Stimulated activated CD8-positive, alpha-beta memory T cell treated with anti-CD3 and anti-CD28 coated beads, Interleukin-7, amount 100 ng/mL, for 48 hours (primary cell): Measurements from ENCODE around the gene CYP1A2.

Experiments
- DNase-seq, 2 donors: peaks; one replicate each; pipeline ENCODE4 v3.0.0-alpha.2; 2020; ENCODE audit warnings: low read depth in 1 of 2; ENCODE audit errors: extremely low read depth in 1 of 2

The CYP1A2 gene

DNA sequence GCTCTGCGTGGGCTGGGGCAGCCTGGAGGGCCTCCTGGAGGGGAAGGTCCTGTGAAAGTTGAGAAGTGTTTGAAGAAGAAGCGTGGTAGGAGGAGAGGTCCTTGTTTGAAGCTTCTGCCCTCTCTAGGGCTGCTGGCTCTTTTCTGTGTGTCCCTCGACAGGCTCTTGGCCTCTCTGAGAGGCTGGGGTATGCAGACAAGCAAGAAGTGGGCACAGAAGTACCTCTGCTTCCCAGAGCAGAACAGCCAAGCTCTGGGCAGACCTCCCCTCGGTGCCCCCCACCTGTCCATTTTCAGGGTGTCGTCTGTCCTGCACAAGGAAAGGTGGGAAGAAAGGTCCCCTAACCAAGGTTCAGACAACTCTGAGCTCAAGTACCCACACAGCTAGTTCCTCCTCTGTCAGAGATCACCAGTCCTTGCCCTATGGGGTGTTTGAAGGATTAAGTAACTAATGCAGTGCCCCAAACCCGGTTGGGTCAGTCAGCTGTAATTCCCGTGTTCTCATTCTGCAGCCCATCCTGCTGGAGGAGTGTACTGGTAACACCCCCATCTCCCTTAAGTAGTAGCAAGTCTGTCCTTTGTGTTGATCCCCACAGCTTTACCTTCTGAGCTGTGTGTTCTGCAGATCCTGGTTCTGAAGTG is 39.5 kb downstream of the CYP1A2 start:
- no peak for DNase-seq

DNA sequence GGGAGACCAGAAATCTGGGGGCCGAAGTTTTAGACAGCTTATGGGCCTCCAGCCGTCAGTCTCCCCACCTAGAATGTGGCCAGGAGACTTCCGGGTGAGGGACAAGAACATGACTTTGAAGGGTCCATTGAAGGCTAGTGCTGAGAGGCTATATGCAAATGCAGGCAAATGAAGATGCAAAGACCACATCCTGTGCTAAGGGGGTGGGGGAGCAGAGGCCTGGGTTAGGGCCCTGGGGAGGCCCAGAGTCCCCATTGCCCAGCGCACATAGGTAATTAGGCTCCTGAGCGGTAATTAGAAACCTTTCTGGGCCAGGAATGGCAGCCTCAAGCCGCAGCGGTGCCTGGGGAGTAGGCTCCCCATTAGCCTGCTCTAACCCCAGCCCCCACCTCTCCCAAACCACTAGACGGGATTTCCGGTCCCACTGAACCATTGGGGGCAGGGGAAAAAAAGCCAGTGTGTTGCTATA is 40.1 kb downstream of the CYP1A2 start:
- DNase-seq: no peak

DNA sequence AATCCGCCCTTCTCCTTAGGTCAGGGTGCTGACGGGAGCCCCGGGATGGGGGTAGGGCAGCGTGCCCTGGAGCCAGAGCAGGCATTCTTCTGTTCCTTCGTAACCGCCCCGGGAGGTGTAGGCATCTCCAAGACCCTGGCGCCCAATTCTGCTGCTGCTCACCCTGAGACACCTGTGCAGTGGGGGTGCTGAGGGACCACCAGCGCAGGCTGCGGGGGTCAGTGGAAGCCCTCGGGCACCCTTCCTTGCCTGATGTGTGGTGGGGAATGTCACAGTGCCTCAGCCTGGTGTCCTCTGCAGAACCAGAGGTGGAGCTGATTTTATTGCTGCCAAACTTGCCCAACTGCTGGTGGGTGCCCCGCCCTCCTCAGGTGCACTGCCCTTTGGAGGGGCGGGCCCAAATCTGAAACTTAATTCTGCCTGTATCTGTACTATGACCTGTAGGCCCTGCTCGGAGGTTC is 40.6 kb downstream of the CYP1A2 start:
- DNase-seq: no peak

DNA sequence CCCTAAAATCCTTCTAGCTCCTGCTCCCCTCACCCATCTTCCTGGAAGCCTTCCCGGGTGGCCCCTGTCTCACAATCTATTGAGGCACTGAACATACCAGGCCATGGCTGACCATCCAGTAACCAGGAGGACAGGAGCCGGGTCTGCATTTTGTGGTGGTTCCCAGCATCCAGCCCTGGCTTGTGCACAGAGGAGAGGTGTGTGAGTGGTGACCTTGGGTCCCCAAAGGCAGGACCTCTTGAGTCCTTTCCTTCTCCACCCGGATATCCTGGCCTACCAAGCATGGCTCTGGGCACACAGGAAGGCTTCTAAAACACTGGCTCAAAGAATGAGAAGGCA is 41.1 kb downstream of the CYP1A2 start:
- DNase-seq: no peak

DNA sequence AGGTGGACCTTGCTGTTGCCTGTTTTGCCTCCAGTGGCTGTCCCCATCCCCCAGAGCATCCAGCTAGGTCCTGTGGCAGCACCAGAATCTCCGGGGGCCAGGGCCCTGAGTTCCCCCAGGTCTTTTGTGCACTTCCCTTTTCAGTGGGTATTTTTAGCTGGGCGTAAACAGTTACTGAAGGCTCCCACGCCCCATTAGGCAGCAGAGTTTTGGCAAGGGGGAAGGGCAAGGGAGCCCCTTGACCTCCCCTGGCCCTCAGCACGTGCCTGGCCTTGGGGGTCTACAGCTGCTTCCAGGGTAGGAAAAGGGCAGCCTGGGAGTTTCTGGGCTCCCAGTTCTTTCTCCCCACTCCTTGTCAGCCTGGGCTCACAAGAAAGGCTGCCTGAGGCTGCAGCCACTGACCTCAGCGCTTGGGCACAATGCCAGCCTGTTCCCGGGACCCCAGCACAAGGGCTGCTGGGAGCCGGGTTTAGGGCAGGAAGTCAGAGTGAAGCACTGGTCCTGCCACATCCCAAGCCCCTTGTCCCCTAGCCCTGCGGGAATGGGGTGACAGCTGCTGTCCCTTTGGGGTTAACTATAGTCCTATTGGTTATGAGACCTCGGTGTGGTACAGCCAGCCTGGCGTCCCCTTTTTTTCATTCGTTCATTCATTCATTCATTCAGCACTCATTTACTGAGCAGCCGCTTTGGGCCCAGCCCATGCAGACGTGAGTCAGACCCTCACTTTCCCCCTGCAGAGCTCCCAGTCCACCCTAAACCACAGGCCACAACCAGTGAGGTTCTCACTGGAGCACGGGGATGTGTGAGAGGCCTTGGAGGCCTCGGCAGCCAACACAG is 41.7 kb downstream of the CYP1A2 start:
- DNase-seq: no peak

DNA sequence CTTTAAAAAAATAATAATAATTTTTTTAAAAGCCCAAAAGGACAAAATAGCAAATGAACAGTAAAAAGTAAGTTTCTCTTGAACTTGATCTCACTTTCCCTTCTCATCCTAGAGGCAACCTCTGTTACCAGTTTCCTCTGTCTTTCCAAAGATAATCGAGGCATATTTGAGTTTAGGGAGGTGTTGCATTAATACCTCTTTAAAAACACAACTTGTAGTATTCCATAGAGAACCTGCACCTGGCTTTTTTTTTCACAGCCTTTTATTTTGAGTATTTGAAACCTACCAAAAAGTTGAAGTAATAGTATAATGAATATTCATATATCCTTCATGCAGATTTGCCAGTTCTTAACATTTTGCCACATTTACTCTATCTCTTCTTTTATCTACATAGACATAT is 42.4 kb downstream of the CYP1A2 start:
- no peak for DNase-seq

DNA sequence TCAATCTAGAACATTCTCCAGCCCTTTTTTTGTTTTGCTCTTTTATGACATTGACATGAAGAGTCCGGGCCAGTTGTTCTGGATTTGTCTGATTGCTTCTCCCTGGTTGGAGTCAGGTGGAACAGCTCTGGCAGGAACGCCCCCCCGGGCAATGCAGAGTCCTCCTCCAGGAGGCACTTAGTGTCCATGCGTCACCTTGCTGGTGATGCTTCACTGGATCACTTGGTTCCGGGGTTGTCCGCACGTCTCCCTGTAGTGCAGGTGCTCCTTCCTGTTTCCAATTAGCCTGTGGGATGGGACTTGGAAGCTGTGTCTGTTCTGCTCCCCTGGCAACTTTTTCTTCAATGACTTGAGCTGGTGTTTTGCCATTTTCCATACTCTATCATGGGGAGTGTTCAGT is 43.0 kb downstream of the CYP1A2 start:
- DNase-seq: no peak

DNA sequence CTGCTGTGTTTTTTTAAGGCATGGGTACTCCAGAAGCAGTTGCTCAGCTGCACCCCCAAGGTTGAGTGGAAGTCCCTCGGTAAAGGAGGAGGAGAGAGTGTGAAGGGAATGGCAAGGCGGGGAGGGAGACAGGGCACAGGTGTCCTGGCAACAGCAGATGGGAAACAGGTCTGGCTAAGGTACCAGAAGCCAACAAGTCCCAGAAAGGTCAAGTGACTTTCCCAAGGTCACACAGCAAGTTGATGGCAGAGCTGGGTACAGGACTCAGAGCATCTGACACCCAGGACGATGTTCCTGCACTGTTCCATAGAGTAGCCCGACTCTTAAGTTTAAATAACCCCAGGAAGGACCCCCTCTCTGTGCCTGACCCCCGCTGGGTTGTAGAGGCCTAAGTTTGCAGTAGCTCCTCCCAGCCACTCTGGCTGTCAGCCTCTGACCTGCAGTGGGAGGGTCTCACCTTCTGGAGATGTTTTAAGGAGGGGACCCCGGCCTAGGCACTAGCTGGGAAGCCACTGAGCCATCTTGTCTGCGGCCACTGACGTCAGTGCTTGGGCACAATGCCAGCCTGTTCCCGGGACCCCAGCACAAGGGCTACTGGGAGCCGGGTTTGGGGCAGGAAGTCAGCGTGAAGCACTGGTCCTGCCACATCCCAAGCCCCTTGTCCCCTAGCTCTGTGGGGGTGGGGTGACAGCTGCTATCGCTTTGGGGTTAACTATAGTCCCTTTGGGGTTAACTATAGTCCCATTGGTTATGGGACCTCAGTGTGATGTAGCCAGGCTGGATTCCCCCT is 43.8 kb downstream of the CYP1A2 start:
- no peak for DNase-seq

DNA sequence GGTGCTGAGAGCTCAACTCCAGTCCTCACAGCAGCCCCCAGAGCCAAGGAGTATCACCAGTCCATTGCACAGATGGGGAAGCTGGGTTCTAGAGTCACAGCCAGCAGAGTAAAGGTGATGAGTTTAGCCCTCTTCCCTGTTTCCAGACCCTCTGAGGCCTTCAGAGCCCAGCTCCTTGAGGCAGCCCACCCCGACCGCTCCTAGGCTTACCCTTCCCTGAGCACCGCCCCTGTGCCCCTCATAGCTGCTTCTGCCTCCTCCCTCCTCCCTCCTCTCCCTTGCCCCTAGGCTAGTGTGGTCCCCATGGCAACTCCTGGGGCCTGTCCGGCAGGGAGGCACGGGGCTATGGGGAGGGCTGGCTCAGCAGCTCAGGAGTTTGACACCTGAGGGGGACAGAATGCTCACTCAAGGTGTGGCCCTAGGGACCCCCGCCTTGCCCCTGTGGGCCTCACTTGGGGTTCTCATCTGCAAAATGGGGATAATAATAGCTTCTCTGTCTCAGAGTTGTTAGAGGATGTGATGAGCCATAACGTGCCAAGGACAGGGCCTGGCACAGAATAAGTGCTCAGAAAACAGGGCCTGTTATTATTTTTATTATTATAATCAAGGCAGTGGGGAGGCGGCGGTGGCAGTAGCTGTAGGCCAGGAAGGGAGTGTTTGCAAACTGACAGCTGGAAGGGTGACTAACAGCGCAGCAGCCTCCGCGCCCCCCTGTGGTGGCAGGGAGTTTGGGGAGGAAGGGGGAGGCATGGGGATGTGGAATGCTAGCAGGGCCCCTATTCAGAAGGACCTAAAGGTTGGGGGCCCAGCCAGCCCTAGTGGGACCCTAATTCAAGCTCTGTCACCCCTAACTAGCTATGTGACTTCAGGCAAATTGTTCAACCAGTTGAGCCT is 44.7 kb downstream of the CYP1A2 start:
- DNase-seq: no peak

DNA sequence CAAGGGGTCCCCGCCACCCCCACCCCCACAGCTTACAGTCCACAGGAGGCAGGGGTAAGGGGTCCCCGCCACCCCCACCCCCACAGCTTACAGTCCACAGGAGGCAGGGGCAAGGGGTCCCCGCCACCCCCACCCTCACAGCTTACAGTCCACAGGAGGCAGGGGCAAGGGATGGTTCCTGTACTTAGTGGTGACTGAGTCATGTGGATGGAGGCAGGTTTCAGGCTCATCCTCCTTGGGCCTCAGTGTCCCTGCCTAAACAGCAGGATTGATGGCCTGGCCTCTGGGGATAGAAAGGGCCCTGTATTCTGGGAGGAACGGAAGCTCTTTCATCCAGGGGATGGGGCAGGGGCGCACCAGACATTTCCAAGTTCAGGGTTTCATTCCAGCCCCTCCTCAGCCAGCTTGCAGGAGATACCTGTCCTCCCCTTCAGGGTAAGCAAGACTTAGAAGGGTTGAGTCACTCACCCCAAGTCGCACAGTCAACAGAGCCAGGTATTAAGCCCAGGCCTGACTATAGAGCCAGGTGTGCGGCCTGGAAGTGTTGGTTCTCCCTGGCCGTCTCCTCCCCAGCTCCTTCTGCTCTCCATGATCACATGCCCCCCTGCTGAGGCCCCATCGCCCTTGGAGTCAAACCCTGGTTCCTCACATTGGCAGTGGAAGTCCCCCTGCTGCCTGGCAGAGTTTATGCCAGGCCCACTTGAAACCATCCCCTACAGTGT is 45.8 kb downstream of the CYP1A2 start:
- no peak for DNase-seq

DNA sequence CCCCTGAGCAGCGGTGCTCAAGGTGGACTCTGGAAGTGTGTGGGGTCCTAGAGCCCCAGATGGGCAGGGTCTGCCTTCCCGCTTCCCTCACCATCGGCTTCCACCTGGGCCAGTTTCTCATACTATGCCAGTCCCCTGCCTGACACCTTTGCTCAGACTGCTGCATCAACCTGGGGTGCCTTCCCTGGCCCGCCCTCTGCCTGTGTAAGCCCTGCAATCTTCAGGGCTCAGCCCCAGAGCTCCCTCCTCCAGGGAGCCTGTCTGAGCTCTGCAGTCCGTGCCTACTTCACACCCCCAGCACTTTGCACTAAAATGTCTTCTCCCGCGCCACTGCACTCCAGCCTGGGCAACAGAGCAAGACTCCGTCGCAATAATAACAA is 46.3 kb downstream of the CYP1A2 start:
- DNase-seq: no peak

DNA sequence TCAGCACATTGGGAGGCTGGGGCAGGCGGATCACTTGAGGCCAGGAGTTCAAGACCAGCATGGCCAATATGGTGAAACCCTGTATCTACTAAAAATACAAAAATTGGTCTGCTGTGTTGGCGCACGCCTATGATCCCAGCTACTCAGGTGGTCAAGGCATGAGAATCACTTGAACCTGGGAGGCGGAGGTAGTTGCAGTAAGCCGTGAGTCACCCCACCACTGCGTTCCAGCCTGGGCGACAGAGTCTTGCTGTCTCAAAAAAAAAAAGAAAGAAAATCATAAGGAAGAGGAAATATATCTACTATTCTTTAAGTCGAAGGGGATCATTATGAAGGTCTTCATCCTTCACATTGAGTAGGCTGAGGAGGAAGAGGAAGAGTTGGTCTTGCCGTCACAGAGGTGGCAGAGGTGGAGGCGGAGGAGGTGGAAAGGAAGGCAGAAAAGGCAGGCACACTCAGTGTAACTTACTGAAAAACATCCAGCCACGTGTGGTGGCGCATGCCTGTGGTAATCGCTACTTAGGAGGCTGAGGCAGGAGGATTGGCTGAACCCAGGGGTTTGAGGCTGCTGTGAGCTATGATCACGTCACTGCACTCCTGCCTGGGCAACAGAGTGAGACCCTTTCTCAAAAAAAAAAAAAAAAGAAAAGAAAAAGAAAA is 47.5 kb downstream of the CYP1A2 start:
- no peak for DNase-seq

DNA sequence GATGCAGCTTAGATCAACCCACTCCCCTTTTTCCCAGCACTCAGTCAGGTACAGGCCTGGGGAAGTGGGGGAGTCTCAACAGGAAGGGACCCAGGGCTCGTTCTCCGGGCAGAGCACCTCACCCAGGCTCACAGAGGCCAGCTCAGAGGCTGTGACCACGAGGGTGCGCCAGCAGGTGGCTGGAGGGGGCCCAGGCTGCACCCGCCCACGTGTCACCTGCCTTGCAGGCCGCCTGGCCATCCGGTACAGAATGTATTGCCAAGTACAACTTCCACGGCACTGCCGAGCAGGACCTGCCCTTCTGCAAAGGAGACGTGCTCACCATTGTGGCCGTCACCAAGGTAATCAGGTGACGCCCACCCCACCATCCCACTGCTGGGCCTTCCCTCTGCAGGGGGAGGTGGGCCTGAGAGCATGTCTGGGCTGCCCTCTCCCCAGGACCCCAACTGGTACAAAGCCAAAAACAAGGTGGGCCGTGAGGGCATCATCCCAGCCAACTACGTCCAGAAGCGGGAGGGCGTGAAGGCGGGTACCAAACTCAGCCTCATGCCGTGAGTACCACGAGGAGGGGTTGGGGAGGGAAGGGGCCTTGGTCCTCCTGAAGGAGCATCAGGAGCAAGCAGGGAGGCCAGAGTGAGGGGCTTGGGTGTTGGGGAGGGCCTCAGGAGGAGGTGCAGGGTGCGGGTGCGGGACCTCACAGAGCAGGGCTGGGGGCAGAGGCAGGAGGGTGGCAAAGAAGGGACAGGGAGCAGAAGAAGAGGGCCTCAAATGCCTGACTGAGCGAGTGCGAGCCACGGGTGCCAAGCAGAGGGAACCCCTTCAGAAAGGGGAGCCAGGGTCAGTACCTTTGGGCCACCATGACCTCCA is 50.0 kb downstream of the CYP1A2 start:
- DNase-seq: no peak

DNA sequence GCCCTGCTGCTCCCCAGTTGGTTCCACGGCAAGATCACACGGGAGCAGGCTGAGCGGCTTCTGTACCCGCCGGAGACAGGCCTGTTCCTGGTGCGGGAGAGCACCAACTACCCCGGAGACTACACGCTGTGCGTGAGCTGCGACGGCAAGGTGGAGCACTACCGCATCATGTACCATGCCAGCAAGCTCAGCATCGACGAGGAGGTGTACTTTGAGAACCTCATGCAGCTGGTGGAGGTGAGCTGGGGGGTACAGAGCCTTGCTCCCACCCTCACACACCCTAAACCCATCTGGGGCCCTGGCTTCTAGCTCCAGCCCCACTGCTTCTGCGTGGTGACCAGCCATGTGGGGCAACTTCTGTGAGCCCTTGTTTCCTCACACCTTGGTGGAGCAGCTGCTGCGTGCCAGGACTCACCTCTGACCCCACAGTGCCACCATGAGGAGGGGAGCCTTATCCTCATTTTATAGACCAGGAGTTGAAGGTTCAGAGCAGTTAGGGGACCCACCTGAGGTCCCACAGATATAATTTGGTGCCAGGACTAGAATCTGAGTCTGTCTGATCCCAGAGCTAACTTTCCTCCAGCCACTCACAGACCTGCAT is 50.7 kb downstream of the CYP1A2 start:
- no peak for DNase-seq

DNA sequence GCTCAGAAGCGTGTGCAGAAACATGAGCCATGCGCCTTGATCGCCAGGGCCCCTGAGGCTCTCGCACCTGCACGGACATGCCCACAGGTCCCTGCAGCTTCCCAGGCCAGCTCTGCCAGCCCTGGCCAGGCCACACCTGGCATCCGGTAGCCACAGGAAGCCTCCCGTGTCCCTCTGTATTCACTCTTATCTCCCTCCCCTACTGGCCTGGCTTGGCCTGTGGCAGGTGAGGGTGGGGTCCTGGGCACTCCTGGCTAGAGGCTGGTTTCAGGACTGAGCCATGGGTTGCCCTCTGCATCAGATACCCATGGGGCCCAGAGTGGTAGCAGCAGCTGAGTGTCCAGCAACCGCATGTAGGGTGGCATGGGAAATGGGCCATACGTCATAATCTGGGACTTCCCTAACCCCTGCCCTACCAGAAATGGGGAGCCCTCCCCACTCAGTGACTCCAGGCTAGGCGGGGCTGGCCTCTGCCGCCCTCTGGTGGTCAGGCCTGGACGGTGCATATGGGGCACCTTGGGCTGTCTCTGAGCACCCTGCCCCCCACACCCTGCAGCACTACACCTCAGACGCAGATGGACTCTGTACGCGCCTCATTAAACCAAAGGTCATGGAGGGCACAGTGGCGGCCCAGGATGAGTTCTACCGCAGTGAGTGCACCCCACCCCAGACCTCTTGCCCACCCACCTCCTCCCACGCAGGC is 51.4 kb downstream of the CYP1A2 start:
- no peak for DNase-seq

DNA sequence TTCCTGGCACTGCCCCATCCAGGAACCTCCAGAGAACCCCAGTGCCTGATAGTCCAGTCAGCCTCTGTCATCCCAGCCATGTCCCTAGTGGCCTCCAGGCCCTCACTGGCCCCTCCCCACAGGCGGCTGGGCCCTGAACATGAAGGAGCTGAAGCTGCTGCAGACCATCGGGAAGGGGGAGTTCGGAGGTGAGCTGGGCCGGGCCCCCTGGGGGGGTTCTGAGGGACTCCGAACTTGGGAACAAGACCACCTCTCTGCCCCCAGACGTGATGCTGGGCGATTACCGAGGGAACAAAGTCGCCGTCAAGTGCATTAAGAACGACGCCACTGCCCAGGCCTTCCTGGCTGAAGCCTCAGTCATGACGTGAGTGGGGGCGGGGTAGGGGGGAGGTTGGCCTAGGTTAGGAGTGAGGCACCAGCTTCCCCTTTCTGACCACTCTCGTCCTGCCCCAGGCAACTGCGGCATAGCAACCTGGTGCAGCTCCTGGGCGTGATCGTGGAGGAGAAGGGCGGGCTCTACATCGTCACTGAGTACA is 52.0 kb downstream of the CYP1A2 start:
- no peak for DNase-seq

DNA sequence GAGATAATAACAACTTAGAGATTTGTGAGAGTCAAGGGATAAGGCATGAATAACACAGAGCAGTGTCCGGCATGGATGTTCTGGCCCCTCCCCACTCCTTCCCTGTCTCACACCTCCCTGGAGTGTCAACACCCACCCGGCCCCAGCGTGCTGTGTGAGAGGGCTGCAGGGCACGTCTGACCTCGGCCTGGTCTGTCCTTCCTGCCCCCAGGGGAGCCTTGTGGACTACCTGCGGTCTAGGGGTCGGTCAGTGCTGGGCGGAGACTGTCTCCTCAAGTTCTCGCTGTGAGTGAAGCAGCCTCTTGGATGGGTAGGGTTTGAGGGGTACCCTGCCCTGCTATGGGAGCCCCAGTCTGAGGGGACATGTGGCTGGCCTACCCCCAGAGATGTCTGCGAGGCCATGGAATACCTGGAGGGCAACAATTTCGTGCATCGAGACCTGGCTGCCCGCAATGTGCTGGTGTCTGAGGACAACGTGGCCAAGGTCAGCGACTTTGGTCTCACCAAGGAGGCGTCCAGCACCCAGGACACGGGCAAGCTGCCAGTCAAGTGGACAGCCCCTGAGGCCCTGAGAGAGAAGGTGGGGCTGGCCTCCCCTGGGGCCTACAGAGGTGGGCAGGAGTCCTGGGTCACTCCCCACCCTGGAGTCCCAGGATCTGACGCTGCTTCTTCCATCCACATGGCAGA is 52.8 kb downstream of the CYP1A2 start:
- DNase-seq: no peak
